K562 treated with DMSO at 1 percent for 4 hours (cell line): ENCODE data around the gene CLNK. TPM values are rescaled to one million over a fixed set of nuclear protein-coding genes. Genes with fewer than 3 reads are reported as not detected.

Source experiments
- total RNA-seq: library from RNA; unstranded; fragments of 300-600 nt; gene quantifications from 2 replicates; pipeline ENCODE4 v1.2.3, GENCODE V29; 2022; ENCODE audit not compliant: insufficient read depth

CLNK gene, protein sequence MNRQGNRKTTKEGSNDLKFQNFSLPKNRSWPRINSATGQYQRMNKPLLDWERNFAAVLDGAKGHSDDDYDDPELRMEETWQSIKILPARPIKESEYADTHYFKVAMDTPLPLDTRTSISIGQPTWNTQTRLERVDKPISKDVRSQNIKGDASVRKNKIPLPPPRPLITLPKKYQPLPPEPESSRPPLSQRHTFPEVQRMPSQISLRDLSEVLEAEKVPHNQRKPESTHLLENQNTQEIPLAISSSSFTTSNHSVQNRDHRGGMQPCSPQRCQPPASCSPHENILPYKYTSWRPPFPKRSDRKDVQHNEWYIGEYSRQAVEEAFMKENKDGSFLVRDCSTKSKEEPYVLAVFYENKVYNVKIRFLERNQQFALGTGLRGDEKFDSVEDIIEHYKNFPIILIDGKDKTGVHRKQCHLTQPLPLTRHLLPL
- not detected in 2 replicates for total RNA-seq

DNA sequence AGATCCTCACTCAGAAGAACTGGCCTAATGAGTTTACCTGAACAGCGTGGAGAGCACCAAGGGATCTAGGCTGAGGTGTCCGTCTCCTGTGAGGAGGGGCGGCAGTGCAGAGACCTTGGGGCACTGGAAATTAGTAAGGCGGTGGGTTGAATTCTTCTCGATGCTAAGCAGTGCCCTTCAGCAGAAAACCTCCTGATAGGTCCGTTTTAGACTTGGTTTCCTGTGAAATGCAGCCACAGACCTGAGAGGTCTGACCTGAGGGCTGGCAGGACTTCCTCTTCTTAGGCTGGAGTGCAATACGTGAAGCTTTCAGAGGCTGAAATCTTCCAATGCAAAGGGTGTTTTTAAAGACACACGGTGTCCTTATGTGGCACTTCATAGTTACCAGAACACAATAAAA is at the start of gene CLNK:
Gene CLNK, minus strand, starts transcription at position 138 of the 400 bp plus-strand sequence. CDS start 16,899 bp downstream, outside the sequence.

DNA sequence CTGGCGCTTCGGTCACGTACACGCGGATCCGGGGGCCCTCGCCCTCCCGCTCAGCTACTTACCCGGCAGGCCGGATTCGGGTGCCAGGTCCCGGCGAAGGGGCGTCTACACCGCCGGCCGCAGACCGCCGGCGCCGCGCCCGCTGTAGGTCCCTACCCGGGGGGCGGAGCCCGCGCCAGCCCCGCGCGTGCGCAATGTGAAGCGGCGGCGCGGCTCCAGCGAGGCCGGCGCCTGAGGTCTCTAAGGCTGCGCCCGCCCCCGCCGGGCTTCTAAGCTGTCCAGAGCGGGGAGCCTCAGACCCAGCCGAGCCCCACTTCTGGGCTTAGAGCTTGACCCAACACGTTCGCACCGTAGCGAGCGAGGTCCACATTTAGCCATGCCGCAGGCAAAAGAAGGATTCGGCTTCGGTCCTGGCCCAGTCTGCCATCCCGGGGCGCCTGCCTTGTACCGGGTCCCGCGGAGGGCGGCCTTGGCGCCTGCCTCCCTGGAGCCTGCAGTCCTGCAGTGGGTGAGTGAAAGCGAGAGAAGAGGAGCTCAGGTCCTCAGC is 227.2 kb downstream of the CLNK start, which contains the start of gene ZNF518B:
Gene ZNF518B, minus strand, starts transcription at position 172 of the 547 bp plus-strand sequence. CDS start 11,098 bp downstream, outside the sequence.

Other genes starting within 250 kb of the CLNK start
- 9.1 and 14.6 TPM in 2 replicates for gene ZNF518B, start 227.3 kb downstream of the CLNK start, total RNA-seq